SK-N-SH (cell line): Measurements from ENCODE around the gene ERICH6. TPM values are rescaled to one million over a fixed set of nuclear protein-coding genes. Genes with fewer than 3 reads are reported as not detected.

Source experiments
- CTCF ChIA-PET: fragments of 300-600, 350-600 bp; formaldehyde crosslinking; extraction: SDS; loops from one replicate; lab custom pipeline; 2021; lab: Yijun Ruan, JAX
- POLR2A ChIA-PET: fragments of 350-600 bp; sonication (Branson Sonifier 250); formaldehyde crosslinking; extraction: SDS; loops from one replicate; lab custom pipeline; 2020; ENCODE audit warnings: antibody characterized with exemption, inconsistent platforms; lab: Yijun Ruan, JAX
- DNase-seq: peaks from one replicate; pipeline ENCODE4 v3.0.0; 2012
- H2AFZ ChIP-seq: fragments of 200-600 bp; sonication (generic); 2 replicates; pipeline ENCODE4 v1.8.1; 2016; ENCODE audit warnings: antibody characterized with exemption, mild to moderate bottlenecking, low read depth
- H3F3A ChIP-seq: fragments of 200-600 bp; sonication (generic); replicated peaks from 2 replicates; pipeline ENCODE3; 2016; ENCODE audit warnings: antibody characterized with exemption, mild to moderate bottlenecking; ENCODE audit not compliant: insufficient read depth
- H3K27ac ChIP-seq, 2 experiments: fragments of 200-500 bp in 1 of 2; fragments of 200-600 bp in 1 of 2; sonication (Bioruptor generic) in 1 of 2; sonication (generic), shearing (Covaris generic) in 1 of 2; 2 replicates each; pipeline versions ENCODE4 v1.5.1 to v1.6.1; 2014 to 2016; ENCODE audit warnings: low read depth in 2 of 2, inconsistent platforms in 1 of 2, low read length in 1 of 2, mild to moderate bottlenecking in 1 of 2, mixed read lengths in 1 of 2
- H3K27me3 ChIP-seq: fragments of 200-600 bp; sonication (generic), shearing (Covaris generic); 2 replicates; pipeline ENCODE4 v1.6.1; 2016; ENCODE audit warnings: mixed run types; ENCODE audit not compliant: insufficient read depth
- H3K36me3 ChIP-seq, 2 experiments: fragments of 200-500 bp in 1 of 2; fragments of 200-600 bp in 1 of 2; sonication (Bioruptor generic) in 1 of 2; sonication (generic) in 1 of 2; replicated peaks in 1 of 2; 2 replicates each; pipeline versions ENCODE3 to v1.5.1; 2014 to 2016; ENCODE audit warnings: low read length in 1 of 2, mild to moderate bottlenecking in 1 of 2; ENCODE audit not compliant: insufficient read depth in 2 of 2, control insufficient read depth in 1 of 2
- H3K4me1 ChIP-seq, 2 experiments: fragments of 200-500 bp in 1 of 2; fragments of 200-600 bp in 1 of 2; sonication (Bioruptor generic) in 1 of 2; sonication (generic), shearing (Covaris generic) in 1 of 2; 2 replicates each; pipeline versions ENCODE4 v1.5.1 to v1.6.1; 2014 to 2016; ENCODE audit warnings: low read depth in 1 of 2, low read length in 1 of 2, mixed run types in 1 of 2; ENCODE audit not compliant: insufficient read depth in 2 of 2, control insufficient read depth in 1 of 2
- H3K4me2 ChIP-seq: fragments of 200-600 bp; sonication (generic), shearing (Covaris generic); 2 replicates; pipeline ENCODE4 v1.6.1; 2017; ENCODE audit warnings: mixed run types
- H3K4me3 ChIP-seq, 2 experiments: fragments of 200-500 bp in 1 of 2; fragments of 200-600 bp in 1 of 2; sonication (Bioruptor generic) in 1 of 2; sonication (generic), shearing (Covaris generic) in 1 of 2; 2 replicates each; pipeline versions ENCODE4 v1.5.1 to v1.8.1; 2014 to 2016; ENCODE audit warnings: low read depth in 2 of 2, inconsistent platforms in 1 of 2, low read length in 1 of 2, mild to moderate bottlenecking in 1 of 2, mixed read lengths in 1 of 2, moderate library complexity in 1 of 2
- H3K79me2 ChIP-seq: fragments of 200-600 bp; sonication (generic); 2 replicates; pipeline ENCODE4 v1.8.1; 2017; ENCODE audit warnings: mild to moderate bottlenecking; ENCODE audit not compliant: insufficient read depth
- H3K9ac ChIP-seq: fragments of 200-600 bp; sonication (generic); 2 replicates; pipeline ENCODE4 v1.6.1; 2017; ENCODE audit warnings: mixed run types
- H3K9me2 ChIP-seq: fragments of 200-600 bp; sonication (generic); 2 replicates; pipeline ENCODE4 v1.6.1; 2017; ENCODE audit warnings: mixed run types
- H3K9me3 ChIP-seq: fragments of 200-600 bp; sonication (generic); 2 replicates; pipeline ENCODE4 v1.6.1; 2017; ENCODE audit warnings: mixed run types, mild to moderate bottlenecking, moderate library complexity
- H4K20me1 ChIP-seq: fragments of 200-600 bp; sonication (generic); 2 replicates; pipeline ENCODE4 v1.6.1; 2017; ENCODE audit warnings: mild to moderate bottlenecking, mixed run types; ENCODE audit not compliant: insufficient read depth
- ELF1 ChIP-seq: IDR thresholded peaks from 2 replicates; pipeline ENCODE4 v1.4.0; 2012
- EZH2phosphoT487 ChIP-seq: fragments of 200-600 bp; sonication (generic); IDR thresholded peaks from 2 replicates; pipeline ENCODE4 v1.6.1; 2017; ENCODE audit warnings: low read depth, mixed run types, mild to moderate bottlenecking, antibody characterized with exemption, moderate library complexity, borderline replicate concordance
- FOSL2 ChIP-seq: IDR thresholded peaks from 2 replicates; pipeline ENCODE4 v1.4.0; 2012; ENCODE audit warnings: low read depth, mild to moderate bottlenecking, moderate library complexity, borderline replicate concordance
- FOXM1 ChIP-seq: IDR thresholded peaks from 2 replicates; pipeline ENCODE4 v1.4.0; 2012; ENCODE audit warnings: low read depth, mild to moderate bottlenecking
- GATA2 ChIP-seq: sonication (generic); formaldehyde crosslinking; IDR thresholded peaks from 2 replicates; pipeline ENCODE4 v1.5.0; 2020; ENCODE audit warnings: mild to moderate bottlenecking, missing genetic modification reagents
- JUND ChIP-seq: IDR thresholded peaks from 2 replicates; pipeline ENCODE4 v1.4.0; 2012
- MEF2A ChIP-seq: IDR thresholded peaks from 2 replicates; pipeline ENCODE4 v1.4.0; 2012; ENCODE audit warnings: low read depth, borderline replicate concordance
- MXI1 ChIP-seq: IDR thresholded peaks from 2 replicates; pipeline ENCODE4 v1.6.1; 2012; ENCODE audit warnings: mild to moderate bottlenecking, low read depth, low read length, improper control_type of control experiment
- NFIC ChIP-seq: IDR thresholded peaks from 2 replicates; pipeline ENCODE4 v1.4.0; 2012; ENCODE audit warnings: borderline replicate concordance
- NRF1 ChIP-seq: IDR thresholded peaks from 2 replicates; pipeline ENCODE4 v1.6.1; 2012; ENCODE audit warnings: low read depth, mild to moderate bottlenecking, low read length
- POLR2AphosphoS5 ChIP-seq: IDR thresholded peaks from 2 replicates; pipeline ENCODE4 v1.6.1; 2012; ENCODE audit warnings: low read depth, low read length
- RFX5 ChIP-seq: IDR thresholded peaks from 2 replicates; pipeline ENCODE4 v1.6.1; 2012; ENCODE audit warnings: mild to moderate bottlenecking, improper control_type of control experiment, low read length
- RXRA ChIP-seq: IDR thresholded peaks from 2 replicates; pipeline ENCODE4 v1.4.0; 2012; ENCODE audit warnings: low read depth, mild to moderate bottlenecking, borderline replicate concordance
- SMC3 ChIP-seq: IDR thresholded peaks from 2 replicates; pipeline ENCODE4 v1.6.1; 2012; ENCODE audit warnings: low read depth, low read length, improper control_type of control experiment
- TAF1 ChIP-seq: IDR thresholded peaks from 2 replicates; pipeline ENCODE4 v1.6.1; 2012; ENCODE audit warnings: low read depth, mild to moderate bottlenecking, low read length, moderate library complexity, borderline replicate concordance
- TEAD4 ChIP-seq: IDR thresholded peaks from 2 replicates; pipeline ENCODE4 v1.4.0; 2012; ENCODE audit warnings: mild to moderate bottlenecking, borderline replicate concordance; ENCODE audit not compliant: insufficient read depth
- YY1 ChIP-seq: IDR thresholded peaks from 2 replicates; pipeline ENCODE4 v1.4.0; 2012; ENCODE audit warnings: low read depth, mild to moderate bottlenecking
- ZBTB33 ChIP-seq: IDR thresholded peaks from 2 replicates; pipeline ENCODE4 v1.4.0; 2012; ENCODE audit warnings: low read depth, borderline replicate concordance
- WGBS: methylation state at CpG from one replicate; pipeline ENCODE4 v1.1.6; 2017; ENCODE audit warnings: low lambda C conversion rate; 5-methylcytosine and 5-hydroxymethylcytosine counted together
- polyA plus RNA-seq, 3 experiments: library from polyadenylated mRNA; depleted of rRNA; stranded (reverse); fragments of >200 nt; gene quantifications; 2 replicates each; pipeline ENCODE4 v1.2.3, GENCODE V29; 2012
- TF ChIP-seq, protein P1 (sequence below): IDR thresholded peaks from 2 replicates; pipeline ENCODE4 v1.4.0; 2012; ENCODE audit warnings: low read depth, borderline replicate concordance
- TF ChIP-seq, protein P2 (sequence below): IDR thresholded peaks from 2 replicates; pipeline ENCODE4 v1.4.0; 2012; ENCODE audit warnings: low read depth

The ERICH6 gene
- polyA plus RNA-seq, 1 of the 3 experiments (the other 2 are of a cell fraction) = 0.08 TPM

- H3K9me2 ChIP-seq = no peaks in the 10 kb centered on the region
- H3K9ac ChIP-seq = no peak overlapping the region
- no peaks in the 10 kb centered on the region for H4K20me1 ChIP-seq
- H3K4me3 ChIP-seq = no peak overlapping the region
- H3F3A ChIP-seq = no peaks in the 10 kb centered on the region
- WGBS = 56% methylated on average over 7 of the region's 8 CpGs
- no peak overlapping the region for H2AFZ ChIP-seq
- CTCF ChIA-PET = no interaction called here
- no peaks in the 10 kb centered on the region for H3K4me1 ChIP-seq
- no peaks in the 10 kb centered on the region for H3K79me2 ChIP-seq
- H3K36me3 ChIP-seq = no peaks in the 10 kb centered on the region
- H3K27me3 ChIP-seq = no peaks in the 10 kb centered on the region
- TF ChIP-seq JUND (no peak), POLR2AphosphoS5 (no peak), EZH2phosphoT487 (no peak), NFIC (no peak), NRF1 (no peak), FOSL2 (no peak), SMC3 (no peak), MEF2A (no peak), FOXM1 (no peak), MXI1 (no peak), TAF1 (no peak), GATA2 (no peak), YY1 (no peak), ELF1 (no peak), ZBTB33 (no peak), RFX5 (no peak)
- TF ChIP-seq, protein P1, sequence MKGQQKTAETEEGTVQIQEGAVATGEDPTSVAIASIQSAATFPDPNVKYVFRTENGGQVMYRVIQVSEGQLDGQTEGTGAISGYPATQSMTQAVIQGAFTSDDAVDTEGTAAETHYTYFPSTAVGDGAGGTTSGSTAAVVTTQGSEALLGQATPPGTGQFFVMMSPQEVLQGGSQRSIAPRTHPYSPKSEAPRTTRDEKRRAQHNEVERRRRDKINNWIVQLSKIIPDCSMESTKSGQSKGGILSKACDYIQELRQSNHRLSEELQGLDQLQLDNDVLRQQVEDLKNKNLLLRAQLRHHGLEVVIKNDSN = no peak
- TF ChIP-seq, protein P2, sequence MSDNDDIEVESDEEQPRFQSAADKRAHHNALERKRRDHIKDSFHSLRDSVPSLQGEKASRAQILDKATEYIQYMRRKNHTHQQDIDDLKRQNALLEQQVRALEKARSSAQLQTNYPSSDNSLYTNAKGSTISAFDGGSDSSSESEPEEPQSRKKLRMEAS = no peak
- H3K27ac ChIP-seq = no peak overlapping the region
- POLR2A ChIA-PET = no interaction called here
- H3K9me3 ChIP-seq = no peaks in the 10 kb centered on the region
- no peak for DNase-seq
- no peak overlapping the region for H3K4me2 ChIP-seq
Observed at GRCh38 chr3:150663461-150663860, 40.3 kb downstream of the ERICH6 start.

GRCh38 chr3:150662410-150663200 lies 41.1 kb downstream of the ERICH6 start:
- POLR2A ChIA-PET = no interaction called here
- Histone ChIP-seq H3K4me1 (no peaks in the 10 kb centered on the region), H3K36me3 (no peaks in the 10 kb centered on the region), H3F3A (no peaks in the 10 kb centered on the region), H3K4me3 (no peak overlapping the region), H2AFZ (no peak overlapping the region), H3K79me2 (no peaks in the 10 kb centered on the region), H4K20me1 (no peaks in the 10 kb centered on the region), H3K27me3 (no peaks in the 10 kb centered on the region), H3K27ac (no peak overlapping the region), H3K9me2 (no peaks in the 10 kb centered on the region), H3K9ac (no peak overlapping the region), H3K4me2 (no peak overlapping the region), H3K9me3 (no peaks in the 10 kb centered on the region)
- WGBS = 38% methylated on average over 7 of the region's 7 CpGs
- DNase-seq = no peak
- CTCF ChIA-PET = no interaction called here
- TF ChIP-seq RXRA (no peak), TAF1 (no peak), TEAD4 (no peak)
